ENCODE results near the gene ST6GALNAC3.

ST6GALNAC3 gene

DNA sequence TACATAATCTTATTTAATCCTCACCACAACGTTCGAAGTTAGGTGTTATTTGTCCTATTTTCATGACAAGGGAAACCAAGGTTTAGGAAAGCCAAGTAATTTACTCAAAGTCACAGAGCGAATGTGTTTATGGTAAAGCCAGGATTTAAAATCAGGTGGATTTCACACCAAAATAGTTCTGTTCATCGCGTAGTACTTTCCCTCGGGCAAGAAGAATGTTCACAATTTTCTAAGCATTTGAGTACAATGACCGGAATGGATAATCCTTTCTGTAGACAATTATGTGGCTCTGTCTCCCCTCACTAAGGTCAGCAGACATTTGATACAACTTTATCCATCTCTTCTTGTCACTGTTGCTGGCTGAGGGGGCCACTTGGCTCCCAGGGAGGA, 204.2 kb downstream of the ST6GALNAC3 start:
- Histone ChIP-seq H3K27ac (ENCODE audit: low read length) (no peak overlapping the region), H3K36me3 (ENCODE audit: control insufficient read depth, low read depth, low read length) (no peaks in the 10 kb centered on the region)

DNA sequence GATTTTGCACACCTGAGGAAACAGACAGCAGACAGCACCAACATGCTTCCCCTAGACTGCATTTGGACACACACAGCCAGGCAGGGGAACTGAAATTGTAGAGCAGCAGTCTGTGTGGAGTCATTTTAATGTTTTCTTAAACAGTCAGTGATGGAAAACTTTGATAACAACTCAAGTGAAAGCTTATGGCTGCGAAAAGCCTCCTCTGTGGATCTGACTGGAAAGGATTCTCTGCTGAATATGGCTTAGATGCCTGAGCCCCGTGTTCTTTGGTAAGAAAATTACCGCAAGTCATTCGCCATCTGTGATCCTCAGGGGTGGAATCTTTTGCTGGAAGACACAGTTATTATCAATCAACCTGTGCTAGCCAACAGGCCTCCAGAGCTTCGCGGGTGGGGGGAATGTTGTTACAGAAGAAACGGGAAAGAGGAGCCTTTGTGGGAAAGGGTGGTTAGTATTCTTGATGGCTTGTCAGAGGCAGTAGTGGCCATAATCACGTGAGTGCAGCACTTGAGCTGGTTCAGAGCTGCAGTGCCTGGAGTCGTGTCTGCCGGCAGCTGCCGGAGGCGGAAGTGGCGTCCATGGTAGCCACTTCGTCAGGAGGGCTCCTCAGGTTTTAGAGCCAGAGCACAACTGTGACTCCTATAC, 204.7 kb downstream of the ST6GALNAC3 start:
- no peak overlapping the region for H3K27ac ChIP-seq (ENCODE audit: low read length)
- no peak overlapping the region for H3K4me3 ChIP-seq (ENCODE audit: low read length)
- no peak overlapping the region for H3K9ac ChIP-seq (ENCODE audit: low read length)

More for the DNA sequence above, 204.2 kb downstream of the ST6GALNAC3 start:
- Histone ChIP-seq H3K9ac (ENCODE audit: low read length) (no peak overlapping the region), H3K9me3 (ENCODE audit: control insufficient read depth, low read depth, low read length) (no peaks in the 10 kb centered on the region), H3K27me3 (ENCODE audit: control insufficient read depth, insufficient read depth, low read length) (no peaks in the 10 kb centered on the region), H3K4me1 (ENCODE audit: control insufficient read depth, low read depth, low read length) (no peaks in the 10 kb centered on the region), H3K4me3 (ENCODE audit: low read length) (no peak overlapping the region)

DNA sequence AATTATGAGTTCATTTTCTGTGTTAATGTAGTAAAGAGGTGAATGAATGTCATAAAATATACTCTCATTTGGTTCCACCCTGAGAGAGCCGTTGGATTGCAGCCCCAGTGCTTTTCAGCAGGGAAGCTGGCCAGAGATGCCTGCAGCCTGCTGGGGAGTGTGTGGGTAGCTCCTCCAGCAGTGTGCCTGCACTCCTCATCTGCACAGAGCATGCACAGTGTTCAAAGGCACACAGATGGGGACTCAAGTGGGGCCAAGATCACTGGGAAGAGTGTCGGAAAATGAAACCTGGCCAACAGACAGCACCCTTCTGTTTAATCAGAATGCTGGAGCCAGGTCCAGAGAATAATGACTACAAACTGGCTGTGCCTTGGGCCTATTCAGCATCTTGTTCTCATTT, 206.8 kb downstream of the ST6GALNAC3 start:
- Histone ChIP-seq H3K4me1 (ENCODE audit: control insufficient read depth, low read depth, low read length) (no peaks in the 10 kb centered on the region), H3K9me3 (ENCODE audit: control insufficient read depth, low read depth, low read length) (no peaks in the 10 kb centered on the region), H3K4me3 (ENCODE audit: low read length) (no peak overlapping the region), H3K27ac (ENCODE audit: low read length) (no peak overlapping the region), H3K36me3 (ENCODE audit: control insufficient read depth, low read depth, low read length) (no peaks in the 10 kb centered on the region), H3K9ac (ENCODE audit: low read length) (no peak overlapping the region), H3K27me3 (ENCODE audit: control insufficient read depth, insufficient read depth, low read length) (no peaks in the 10 kb centered on the region)

More for the DNA sequence above, 204.7 kb downstream of the ST6GALNAC3 start:
- Histone ChIP-seq H3K36me3 (ENCODE audit: control insufficient read depth, low read depth, low read length) (no peaks in the 10 kb centered on the region), H3K27me3 (ENCODE audit: control insufficient read depth, insufficient read depth, low read length) (no peaks in the 10 kb centered on the region), H3K4me1 (ENCODE audit: control insufficient read depth, low read depth, low read length) (no peaks in the 10 kb centered on the region), H3K9me3 (ENCODE audit: control insufficient read depth, low read depth, low read length) (no peaks in the 10 kb centered on the region)

DNA sequence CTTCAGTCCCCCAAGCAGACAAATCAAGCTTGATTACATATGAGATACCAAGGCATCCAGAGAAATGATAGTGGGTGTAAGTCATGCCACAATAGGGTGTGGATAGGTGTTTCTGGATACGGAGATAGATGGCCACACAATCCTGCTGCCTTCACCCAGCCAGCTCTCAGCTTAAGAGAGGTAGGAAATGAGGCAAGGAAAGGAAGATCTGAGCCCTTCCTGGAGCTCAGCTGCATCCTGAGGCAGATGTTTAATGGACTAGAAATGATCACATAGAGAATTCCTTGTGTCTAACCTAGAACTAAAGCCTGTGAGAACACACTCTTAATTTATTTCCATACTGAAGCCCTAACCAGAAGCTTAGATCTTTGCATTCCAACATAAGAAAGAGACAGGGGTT, 210.3 kb downstream of the ST6GALNAC3 start:
- no peak overlapping the region for H3K9ac ChIP-seq (ENCODE audit: low read length)
- H3K27me3 ChIP-seq (ENCODE audit: control insufficient read depth, insufficient read depth, low read length): no peaks in the 10 kb centered on the region
- no peak overlapping the region for H3K27ac ChIP-seq (ENCODE audit: low read length)
- H3K4me1 ChIP-seq (ENCODE audit: control insufficient read depth, low read depth, low read length): peaks cover 7% of the 10 kb centered on the region
- H3K4me3 ChIP-seq (ENCODE audit: low read length): no peak overlapping the region
- no peaks in the 10 kb centered on the region for H3K36me3 ChIP-seq (ENCODE audit: control insufficient read depth, low read depth, low read length)
- no peaks in the 10 kb centered on the region for H3K9me3 ChIP-seq (ENCODE audit: control insufficient read depth, low read depth, low read length)

GRCh38 chr1:76285578-76286135, 211.1 kb downstream of the ST6GALNAC3 start:
- Histone ChIP-seq H3K4me3 (ENCODE audit: low read length) (no peak overlapping the region), H3K9me3 (ENCODE audit: control insufficient read depth, low read depth, low read length) (no peaks in the 10 kb centered on the region), H3K27ac (ENCODE audit: low read length) (no peak overlapping the region), H3K27me3 (ENCODE audit: control insufficient read depth, insufficient read depth, low read length) (no peaks in the 10 kb centered on the region), H3K4me1 (ENCODE audit: control insufficient read depth, low read depth, low read length) (peaks cover 11% of the 10 kb centered on the region), H3K9ac (ENCODE audit: low read length) (no peak overlapping the region), H3K36me3 (ENCODE audit: control insufficient read depth, low read depth, low read length) (no peaks in the 10 kb centered on the region)

GRCh38 chr1:76287917-76288316, 213.4 kb downstream of the ST6GALNAC3 start:
- peaks cover 24% of the 10 kb centered on the region for H3K4me1 ChIP-seq (ENCODE audit: control insufficient read depth, low read depth, low read length)
- no peak overlapping the region for H3K9ac ChIP-seq (ENCODE audit: low read length)
- H3K27ac ChIP-seq (ENCODE audit: low read length): no peak overlapping the region
- H3K27me3 ChIP-seq (ENCODE audit: control insufficient read depth, insufficient read depth, low read length): no peaks in the 10 kb centered on the region
- H3K36me3 ChIP-seq (ENCODE audit: control insufficient read depth, low read depth, low read length): no peaks in the 10 kb centered on the region
- no peaks in the 10 kb centered on the region for H3K9me3 ChIP-seq (ENCODE audit: control insufficient read depth, low read depth, low read length)
- no peak overlapping the region for H3K4me3 ChIP-seq (ENCODE audit: low read length)

GRCh38 chr1:76288758-76289483, 214.4 kb downstream of the ST6GALNAC3 start:
- H3K9ac ChIP-seq (ENCODE audit: low read length): no peak overlapping the region
- H3K36me3 ChIP-seq (ENCODE audit: control insufficient read depth, low read depth, low read length): no peaks in the 10 kb centered on the region
- no peaks in the 10 kb centered on the region for H3K27me3 ChIP-seq (ENCODE audit: control insufficient read depth, insufficient read depth, low read length)
- H3K4me3 ChIP-seq (ENCODE audit: low read length): no peak overlapping the region
- peaks cover 34% of the 10 kb centered on the region for H3K4me1 ChIP-seq (ENCODE audit: control insufficient read depth, low read depth, low read length)
- H3K27ac ChIP-seq (ENCODE audit: low read length): no peak overlapping the region
- H3K9me3 ChIP-seq (ENCODE audit: control insufficient read depth, low read depth, low read length): no peaks in the 10 kb centered on the region

DNA sequence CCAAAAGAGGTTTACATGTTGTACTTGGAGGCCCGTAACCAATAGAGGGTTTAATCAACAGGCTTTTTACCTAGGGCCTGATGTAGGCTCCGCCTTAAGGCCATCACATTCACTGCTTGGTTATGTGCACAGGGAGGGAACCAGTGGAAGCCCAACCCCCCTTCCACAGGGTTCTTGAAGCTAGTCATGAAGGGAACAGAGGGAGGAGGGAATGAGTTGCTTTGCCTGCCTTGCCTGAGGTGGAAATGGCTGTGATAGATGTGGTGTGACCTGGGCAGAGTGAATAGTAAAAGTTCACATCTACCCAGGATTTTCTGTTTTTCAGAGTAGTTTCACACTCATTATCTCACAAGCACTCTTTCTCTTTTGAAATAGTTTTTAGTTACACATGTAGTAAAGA, 215.1 kb downstream of the ST6GALNAC3 start:
- Histone ChIP-seq H3K9ac (ENCODE audit: low read length) (no peak overlapping the region), H3K4me3 (ENCODE audit: low read length) (no peak overlapping the region), H3K27me3 (ENCODE audit: control insufficient read depth, insufficient read depth, low read length) (no peaks in the 10 kb centered on the region)

DNA sequence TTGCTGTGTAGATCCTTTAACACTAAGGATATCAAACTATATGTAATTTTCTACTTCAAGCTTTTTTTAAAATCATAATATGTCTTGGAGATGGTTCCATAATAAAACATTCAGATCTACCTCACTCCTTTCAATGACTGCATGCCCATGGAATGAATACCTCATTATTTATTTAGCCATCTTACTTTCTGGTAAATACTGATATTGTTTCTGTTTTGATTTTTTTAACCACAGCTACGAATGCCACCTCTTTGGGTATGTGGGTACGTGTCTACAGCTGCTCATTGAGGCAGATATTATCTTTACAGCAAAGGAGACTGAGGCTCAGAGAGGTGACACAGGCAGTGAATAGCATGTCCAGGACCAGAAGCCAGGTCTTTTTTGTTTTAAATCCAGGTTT, 215.7 kb downstream of the ST6GALNAC3 start:
- Histone ChIP-seq H3K4me3 (ENCODE audit: low read length) (no peak overlapping the region), H3K4me1 (ENCODE audit: control insufficient read depth, low read depth, low read length) (peaks cover 47% of the 10 kb centered on the region), H3K9ac (ENCODE audit: low read length) (no peak overlapping the region), H3K27ac (ENCODE audit: low read length) (no peak overlapping the region), H3K36me3 (ENCODE audit: control insufficient read depth, low read depth, low read length) (no peaks in the 10 kb centered on the region), H3K9me3 (ENCODE audit: control insufficient read depth, low read depth, low read length) (no peaks in the 10 kb centered on the region), H3K27me3 (ENCODE audit: control insufficient read depth, insufficient read depth, low read length) (no peaks in the 10 kb centered on the region)

More for the DNA sequence above, 215.1 kb downstream of the ST6GALNAC3 start:
- Histone ChIP-seq H3K36me3 (ENCODE audit: control insufficient read depth, low read depth, low read length) (no peaks in the 10 kb centered on the region), H3K27ac (ENCODE audit: low read length) (no peak overlapping the region), H3K4me1 (ENCODE audit: control insufficient read depth, low read depth, low read length) (peaks cover 42% of the 10 kb centered on the region), H3K9me3 (ENCODE audit: control insufficient read depth, low read depth, low read length) (no peaks in the 10 kb centered on the region)

DNA sequence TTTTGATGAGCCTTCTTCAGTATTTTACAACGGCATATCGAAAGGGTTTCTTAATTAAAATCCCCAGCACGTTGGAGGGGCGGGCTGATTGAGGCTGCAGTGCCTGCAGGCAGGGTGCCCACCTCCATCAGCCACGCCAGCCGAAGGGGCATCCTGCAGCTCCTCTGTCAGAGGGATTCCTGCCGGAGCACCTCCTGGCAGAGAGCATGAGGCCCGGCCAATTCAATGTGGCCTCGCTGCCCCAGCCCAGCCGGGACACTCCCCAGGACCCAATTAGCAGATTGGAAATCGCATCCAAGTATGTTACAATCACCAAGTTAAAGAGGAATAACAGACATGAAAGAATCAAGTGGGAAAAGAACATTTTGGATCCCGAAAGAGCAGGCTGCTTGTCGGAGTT, 216.6 kb downstream of the ST6GALNAC3 start:
- Histone ChIP-seq H3K27ac (ENCODE audit: low read length) (no peak overlapping the region), H3K4me3 (ENCODE audit: low read length) (no peak overlapping the region), H3K9me3 (ENCODE audit: control insufficient read depth, low read depth, low read length) (no peaks in the 10 kb centered on the region), H3K36me3 (ENCODE audit: control insufficient read depth, low read depth, low read length) (no peaks in the 10 kb centered on the region), H3K27me3 (ENCODE audit: control insufficient read depth, insufficient read depth, low read length) (no peaks in the 10 kb centered on the region), H3K4me1 (ENCODE audit: control insufficient read depth, low read depth, low read length) (peaks cover 57% of the 10 kb centered on the region), H3K9ac (ENCODE audit: low read length) (no peak overlapping the region)

DNA sequence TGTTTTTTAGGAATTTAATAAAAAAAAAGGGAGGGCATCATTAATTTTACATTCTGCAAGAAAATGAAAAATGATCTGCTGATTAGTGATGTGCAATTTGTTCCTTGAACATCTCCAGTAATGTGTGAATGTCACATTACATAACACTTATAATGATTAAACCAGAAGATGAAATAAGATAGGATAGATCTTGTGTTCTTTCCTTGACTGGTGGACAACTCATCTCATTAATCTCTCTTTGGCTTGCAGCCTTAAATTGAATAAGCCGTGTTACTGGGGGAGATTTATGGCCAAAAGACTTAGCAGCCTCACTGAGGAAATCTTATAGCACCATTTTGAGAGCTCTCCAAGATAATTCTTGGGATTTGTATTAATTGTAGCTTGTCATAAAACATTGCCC, 217.2 kb downstream of the ST6GALNAC3 start:
- no peak overlapping the region for H3K27ac ChIP-seq (ENCODE audit: low read length)
- H3K9ac ChIP-seq (ENCODE audit: low read length): no peak overlapping the region
- H3K9me3 ChIP-seq (ENCODE audit: control insufficient read depth, low read depth, low read length): no peaks in the 10 kb centered on the region
- no peaks in the 10 kb centered on the region for H3K27me3 ChIP-seq (ENCODE audit: control insufficient read depth, insufficient read depth, low read length)
- no peak overlapping the region for H3K4me3 ChIP-seq (ENCODE audit: low read length)
- H3K36me3 ChIP-seq (ENCODE audit: control insufficient read depth, low read depth, low read length): no peaks in the 10 kb centered on the region
- H3K4me1 ChIP-seq (ENCODE audit: control insufficient read depth, low read depth, low read length): peaks cover 59% of the 10 kb centered on the region

Measured in iPS-18a (cell line).